ENCODE measurements around the gene IGSF21. TPM values are rescaled to one million over a fixed set of nuclear protein-coding genes. Genes with fewer than 3 reads are reported as not detected.

IGSF21 gene
- polyA plus RNA-seq, 2 of the 4 experiments (the other 2 are of a cell fraction), result not detected

- WGBS (ENCODE audit: missing lambda C conversion rate), result 33% methylated on average over 9 of the region's 9 CpGs
- POLR2A ChIA-PET, result no interaction called here
- H3K27ac ChIP-seq, result no peak overlapping the region
- CTCF ChIA-PET, result no interaction called here
- no peaks in the 10 kb centered on the region for H3K9me3 ChIP-seq
- no peak overlapping the region for H3K4me2 ChIP-seq
- DNase-seq (ENCODE audit: low read depth in 1 of 2, low spot score in 1 of 2) (no peak), FAIRE-seq (no peak), ATAC-seq (no peak)
- no peak overlapping the region for H3K4me3 ChIP-seq
- H3K4me1 ChIP-seq, result no peaks in the 10 kb centered on the region
- no peak for TF ChIP-seq NR3C1 (IDR thresholded peaks at IDR 0.05)
Measured at GRCh38 chr1:18314399-18314798, 206.8 kb downstream of the IGSF21 start.

DNA sequence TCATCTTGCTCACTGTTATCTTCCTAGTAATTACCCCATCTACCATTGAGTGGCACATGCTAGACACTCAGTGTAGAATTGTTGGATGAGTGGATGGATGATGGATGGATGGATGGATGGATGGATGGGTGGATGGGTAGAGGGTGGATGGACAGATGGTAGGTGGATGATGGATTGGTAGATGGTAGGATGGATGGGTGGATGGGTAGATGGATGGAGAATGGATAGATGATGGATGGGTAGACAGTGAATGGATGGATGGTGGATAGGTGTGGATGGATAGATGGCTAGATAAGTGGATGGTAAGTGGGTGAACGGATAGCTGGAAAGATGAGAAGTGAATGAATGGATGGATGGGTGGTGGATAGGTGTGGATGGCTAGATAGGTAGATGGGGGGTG, 207.9 kb downstream of the IGSF21 start:
- no peaks in the 10 kb centered on the region for H3K4me1 ChIP-seq
- DNase-seq (ENCODE audit: low read depth in 1 of 2, low spot score in 1 of 2), result no peak
- TF ChIP-seq NFE2L2 (conservative IDR thresholded peaks at IDR 0.05; ENCODE audit: low read length) (no peak), NPAS2 (CRISPR knock-in tag; IDR thresholded peaks at IDR 0.05; ENCODE audit: borderline replicate concordance) (no peak), CEBPB (IDR thresholded peaks at IDR 0.05) (no peak), MAZ (IDR thresholded peaks at IDR 0.05; ENCODE audit: borderline replicate concordance, low read depth, low read length) (no peak)
- TF ChIP-seq, protein P1, sequence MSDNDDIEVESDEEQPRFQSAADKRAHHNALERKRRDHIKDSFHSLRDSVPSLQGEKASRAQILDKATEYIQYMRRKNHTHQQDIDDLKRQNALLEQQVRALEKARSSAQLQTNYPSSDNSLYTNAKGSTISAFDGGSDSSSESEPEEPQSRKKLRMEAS (IDR thresholded peaks at IDR 0.05), result no peak
- H3K27ac ChIP-seq, result no peak overlapping the region
- no peak overlapping the region for H3K4me3 ChIP-seq
- WGBS (ENCODE audit: missing lambda C conversion rate), result 0% methylated on average over 1 of the region's 1 CpG
- ChIA-PET CTCF (no interaction called here), POLR2A (no interaction called here)
- no peak for FAIRE-seq
- no peak for ATAC-seq
- no peaks in the 10 kb centered on the region for H3K9me3 ChIP-seq
- H3K4me2 ChIP-seq, result no peak overlapping the region

DNA sequence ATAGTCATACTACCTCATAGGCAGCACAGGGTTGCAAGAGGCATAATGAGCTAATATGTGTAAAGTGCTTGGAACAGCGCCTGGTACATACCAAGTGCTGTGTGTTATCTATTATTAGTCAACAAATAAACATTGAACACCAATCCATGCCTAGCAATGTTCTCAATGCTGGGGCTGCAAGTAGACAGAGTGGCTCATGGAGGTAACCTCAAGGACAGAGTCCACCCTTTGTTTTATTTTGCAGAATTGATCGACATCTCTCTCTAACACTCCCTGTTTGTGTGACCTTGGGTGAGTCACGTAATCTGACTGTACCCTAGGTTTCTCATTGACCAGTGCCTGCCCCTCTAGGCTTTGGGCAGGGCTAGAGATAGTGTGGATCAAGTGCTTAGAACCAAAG, 209.2 kb downstream of the IGSF21 start:
- H3K27ac ChIP-seq, result no peak overlapping the region
- H3K4me2 ChIP-seq, result no peak overlapping the region
- TF ChIP-seq ZSCAN20 (CRISPR knock-in tag; IDR thresholded peaks at IDR 0.05) (no peak), BHLHE40 (IDR thresholded peaks at IDR 0.05; ENCODE audit: low read depth, low read length) (no peak), KDM1A (IDR thresholded peaks at IDR 0.05; ENCODE audit: low read depth) (no peak), NR3C1 (IDR thresholded peaks at IDR 0.05) (no peak), ZFP36 (IDR thresholded peaks at IDR 0.05; ENCODE audit: borderline replicate concordance, partially characterized antibody) (no peak), HOXB13 (CRISPR knock-in tag; IDR thresholded peaks at IDR 0.05; ENCODE audit: low read depth) (no peak), FOSB (CRISPR knock-in tag; IDR thresholded peaks at IDR 0.05) (no peak), NPAS2 (CRISPR knock-in tag; IDR thresholded peaks at IDR 0.05; ENCODE audit: borderline replicate concordance) (no peak), ATOH8 (CRISPR knock-in tag; IDR thresholded peaks at IDR 0.05; ENCODE audit: low read depth) (no peak), MYC (IDR thresholded peaks at IDR 0.05; ENCODE audit: borderline replicate concordance, low read length) (no peak), REST (IDR thresholded peaks at IDR 0.05) (no peak), CHD2 (IDR thresholded peaks at IDR 0.05; ENCODE audit: low read length, partially characterized antibody) (no peak), EHF (CRISPR knock-in tag; IDR thresholded peaks at IDR 0.05) (no peak), HDAC2 (IDR thresholded peaks at IDR 0.05) (no peak), JUN (IDR thresholded peaks at IDR 0.05) (no peak), EP300 (IDR thresholded peaks at IDR 0.05) (no peak), RAD21 (conservative IDR thresholded peaks at IDR 0.05 in 1 of 2, IDR thresholded peaks at IDR 0.05 in 1 of 2) (no peak), FOXS1 (CRISPR knock-in tag; IDR thresholded peaks at IDR 0.05) (no peak)
- TF ChIP-seq, protein P2, sequence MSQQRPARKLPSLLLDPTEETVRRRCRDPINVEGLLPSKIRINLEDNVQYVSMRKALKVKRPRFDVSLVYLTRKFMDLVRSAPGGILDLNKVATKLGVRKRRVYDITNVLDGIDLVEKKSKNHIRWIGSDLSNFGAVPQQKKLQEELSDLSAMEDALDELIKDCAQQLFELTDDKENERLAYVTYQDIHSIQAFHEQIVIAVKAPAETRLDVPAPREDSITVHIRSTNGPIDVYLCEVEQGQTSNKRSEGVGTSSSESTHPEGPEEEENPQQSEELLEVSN (IDR thresholded peaks at IDR 0.05; ENCODE audit: borderline replicate concordance, low read depth), result no peak
- WGBS (ENCODE audit: missing lambda C conversion rate), result 0% methylated on average over 3 of the region's 3 CpGs
- ChIA-PET CTCF (no interaction called here), POLR2A (no interaction called here)
- no peak overlapping the region for H3K4me3 ChIP-seq
- H3K4me1 ChIP-seq, result no peaks in the 10 kb centered on the region
- H3K9me3 ChIP-seq, result no peaks in the 10 kb centered on the region
- ATAC-seq, result no peak
- DNase-seq (ENCODE audit: low read depth in 1 of 2, low spot score in 1 of 2), result no peak
- no peak for FAIRE-seq
